ENCODE measurements around the gene RAB15. TPM values are rescaled to one million over a fixed set of nuclear protein-coding genes. Genes with fewer than 3 reads are reported as not detected.

RAB15 gene
- total RNA-seq, 6 donors from 2014 or later, result 16.8 to 39.8 (median 22.8) TPM

DNA sequence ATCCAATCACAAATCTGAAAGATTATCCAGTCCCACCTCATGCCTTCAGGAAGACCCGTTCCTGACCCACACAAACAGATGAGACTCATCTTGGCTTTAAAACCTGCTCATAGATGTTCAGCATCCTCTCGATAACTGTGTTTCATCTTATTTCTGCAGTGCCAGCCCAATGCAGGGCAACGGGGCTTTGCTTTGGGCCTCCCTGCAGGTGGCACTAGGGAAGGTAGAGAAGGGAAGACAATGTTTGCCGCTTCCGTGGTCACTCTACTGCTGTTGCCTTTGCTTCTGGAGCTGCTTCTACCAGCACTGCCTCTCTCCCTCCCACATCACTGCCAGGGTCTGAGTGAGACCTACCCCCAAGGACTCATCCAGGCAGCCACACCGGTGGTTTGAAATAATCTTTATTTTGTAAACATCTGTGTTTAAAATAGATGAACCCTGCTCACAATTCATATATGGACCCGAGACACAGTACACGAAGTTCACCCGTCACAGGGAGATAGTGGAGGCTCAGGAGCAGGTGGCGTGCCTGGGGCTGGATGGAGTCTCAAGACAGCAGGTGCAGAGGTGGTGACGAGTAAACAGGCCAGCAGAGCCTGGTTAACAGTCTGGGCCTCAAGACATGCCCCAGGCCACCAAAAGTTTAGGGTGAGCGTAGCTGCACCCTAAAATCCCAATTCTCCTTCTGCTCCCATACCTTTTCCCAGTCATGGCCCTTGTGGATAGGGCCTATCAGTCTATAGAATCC, 26.5 kb downstream of the RAB15 start:
- H3K9me3 ChIP-seq, result no peaks in the 10 kb centered on the region
- ATAC-seq (ENCODE audit: low FRiP score in 2 of 2) (no peak), DNase-seq (no peak)
- no peak overlapping the region for H3K27ac ChIP-seq
- H3K4me3 ChIP-seq, result no peak overlapping the region
- peaks cover 0 to 32% (median 18%) of the 10 kb centered on the region in 4 donors for H3K36me3 ChIP-seq
- H3K4me1 ChIP-seq, result peaks cover 0 to 4% (median 2%) of the 10 kb centered on the region in 4 donors
- 96 to 98% methylated on average over 12 of the region's 12 CpGs for WGBS, 2 donors
- TF ChIP-seq, protein P1, sequence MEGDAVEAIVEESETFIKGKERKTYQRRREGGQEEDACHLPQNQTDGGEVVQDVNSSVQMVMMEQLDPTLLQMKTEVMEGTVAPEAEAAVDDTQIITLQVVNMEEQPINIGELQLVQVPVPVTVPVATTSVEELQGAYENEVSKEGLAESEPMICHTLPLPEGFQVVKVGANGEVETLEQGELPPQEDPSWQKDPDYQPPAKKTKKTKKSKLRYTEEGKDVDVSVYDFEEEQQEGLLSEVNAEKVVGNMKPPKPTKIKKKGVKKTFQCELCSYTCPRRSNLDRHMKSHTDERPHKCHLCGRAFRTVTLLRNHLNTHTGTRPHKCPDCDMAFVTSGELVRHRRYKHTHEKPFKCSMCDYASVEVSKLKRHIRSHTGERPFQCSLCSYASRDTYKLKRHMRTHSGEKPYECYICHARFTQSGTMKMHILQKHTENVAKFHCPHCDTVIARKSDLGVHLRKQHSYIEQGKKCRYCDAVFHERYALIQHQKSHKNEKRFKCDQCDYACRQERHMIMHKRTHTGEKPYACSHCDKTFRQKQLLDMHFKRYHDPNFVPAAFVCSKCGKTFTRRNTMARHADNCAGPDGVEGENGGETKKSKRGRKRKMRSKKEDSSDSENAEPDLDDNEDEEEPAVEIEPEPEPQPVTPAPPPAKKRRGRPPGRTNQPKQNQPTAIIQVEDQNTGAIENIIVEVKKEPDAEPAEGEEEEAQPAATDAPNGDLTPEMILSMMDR (IDR thresholded peaks at IDR 0.05), result no peak
- TF ChIP-seq POLR2AphosphoS5 (IDR thresholded peaks at IDR 0.05) (no peak), EP300 (IDR thresholded peaks at IDR 0.05) (no peak), POLR2A (IDR thresholded peaks at IDR 0.05) (no peak)
- H3K27me3 ChIP-seq, result no peaks in the 10 kb centered on the region

DNA sequence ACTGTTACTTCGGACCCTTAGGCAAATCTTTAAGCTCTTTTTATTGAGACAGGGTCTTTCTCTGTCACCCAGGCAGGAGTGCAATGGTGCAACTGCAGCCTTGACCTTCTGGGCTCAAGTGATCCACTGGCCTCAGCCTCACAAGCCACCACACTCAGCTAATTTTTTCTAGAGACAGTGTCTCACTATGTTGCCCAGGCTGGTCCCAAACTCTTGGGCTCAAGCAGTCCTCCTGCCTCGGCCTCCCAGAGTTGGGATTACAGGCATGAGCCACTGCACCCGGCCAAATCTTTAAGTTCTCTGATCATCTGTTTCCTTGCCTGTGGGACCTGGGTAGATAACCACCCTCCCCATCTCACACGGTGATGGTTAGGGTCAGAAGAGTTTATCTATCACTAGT, 27.3 kb downstream of the RAB15 start:
- no peaks in the 10 kb centered on the region for H3K9me3 ChIP-seq
- 98 to 99% methylated on average over 4 of the region's 4 CpGs for whole genome bisulfite sequencing, 2 donors
- no peak overlapping the region for H3K27ac ChIP-seq
- H3K36me3 ChIP-seq, result peaks cover 0 to 33% (median 16%) of the 10 kb centered on the region in 4 donors
- H3K27me3 ChIP-seq, result no peaks in the 10 kb centered on the region
- ATAC-seq (ENCODE audit: low FRiP score in 2 of 2) (no peak), DNase-seq (no peak)
- TF ChIP-seq POLR2AphosphoS5 (IDR thresholded peaks at IDR 0.05) (no peak), POLR2A (IDR thresholded peaks at IDR 0.05) (no peak), EP300 (IDR thresholded peaks at IDR 0.05) (no peak)
- TF ChIP-seq, protein P1 (IDR thresholded peaks at IDR 0.05), result no peak
- H3K4me3 ChIP-seq, result no peak overlapping the region
- H3K4me1 ChIP-seq, result peaks cover 0 to 4% (median 2%) of the 10 kb centered on the region in 4 donors

DNA sequence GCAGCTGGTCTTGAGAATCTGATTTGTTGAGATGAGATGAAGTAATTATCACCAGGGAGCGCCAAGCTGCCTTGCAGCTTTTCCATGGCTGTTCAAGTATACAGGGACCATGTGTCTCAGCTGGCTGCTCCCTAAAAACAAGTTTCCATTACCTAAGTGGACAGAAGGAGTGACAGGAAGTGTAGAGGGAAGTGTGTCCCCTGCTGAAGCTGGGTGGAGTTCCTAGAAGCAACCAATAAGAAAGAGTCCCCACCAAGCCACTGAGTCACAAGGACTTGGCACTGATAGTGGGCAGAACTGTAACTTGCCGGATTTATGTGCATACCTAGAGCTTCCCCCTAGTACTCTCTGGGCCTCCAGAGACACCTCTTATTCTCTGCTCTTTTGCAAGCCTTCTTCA, 28.1 kb downstream of the RAB15 start:
- Histone ChIP-seq H3K27me3 (no peaks in the 10 kb centered on the region), H3K27ac (no peak overlapping the region), H3K36me3 (peaks cover 0 to 37% (median 21%) of the 10 kb centered on the region in 4 donors), H3K4me1 (peaks cover 0 to 4% (median 2%) of the 10 kb centered on the region in 4 donors), H3K4me3 (no peak overlapping the region), H3K9me3 (no peaks in the 10 kb centered on the region)
- TF ChIP-seq, protein P1 (IDR thresholded peaks at IDR 0.05), result no peak
- no peak for TF ChIP-seq EP300 (IDR thresholded peaks at IDR 0.05)
- TF ChIP-seq POLR2AphosphoS5 (IDR thresholded peaks at IDR 0.05), result no peak
- no peak for TF ChIP-seq POLR2A (IDR thresholded peaks at IDR 0.05)
- ATAC-seq (ENCODE audit: low FRiP score in 2 of 2), result no peak
- 76 to 93% methylated on average over 2 of the region's 2 CpGs for WGBS, 2 donors
- DNase-seq, result no peak

DNA sequence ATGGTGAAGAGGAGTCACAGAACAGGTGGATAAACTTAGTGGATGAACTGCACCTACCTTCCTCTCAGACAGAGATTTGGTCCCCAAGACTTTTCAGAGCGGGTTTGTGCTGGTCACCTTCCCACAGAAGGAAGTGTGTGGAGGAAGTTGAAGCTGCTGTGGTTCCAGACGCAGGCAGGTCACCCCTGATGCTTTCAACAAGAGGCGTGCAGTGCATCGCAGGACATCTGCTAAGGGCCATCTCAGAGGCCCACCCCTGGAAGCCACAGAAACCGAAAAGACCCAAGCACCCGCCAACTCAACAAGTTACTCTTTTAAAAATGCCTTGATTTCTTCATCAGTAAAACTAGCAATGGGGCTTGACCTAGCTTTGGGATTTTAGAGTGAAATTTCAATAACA, 28.6 kb downstream of the RAB15 start:
- Histone ChIP-seq H3K27ac (no peak overlapping the region), H3K4me1 (peaks cover 0 to 4% (median 2%) of the 10 kb centered on the region in 4 donors), H3K27me3 (no peaks in the 10 kb centered on the region), H3K9me3 (no peaks in the 10 kb centered on the region), H3K4me3 (no peak overlapping the region), H3K36me3 (peaks cover 0 to 32% (median 20%) of the 10 kb centered on the region in 4 donors)
- no peak for ATAC-seq (ENCODE audit: low FRiP score in 2 of 2)
- no peak for TF ChIP-seq EP300 (IDR thresholded peaks at IDR 0.05)
- TF ChIP-seq POLR2A (IDR thresholded peaks at IDR 0.05), result no peak
- TF ChIP-seq, protein P1 (IDR thresholded peaks at IDR 0.05), result no peak
- TF ChIP-seq POLR2AphosphoS5 (IDR thresholded peaks at IDR 0.05), result no peak
- 56 to 64% methylated on average over 6 of the region's 6 CpGs for WGBS, 2 donors
- no peak for DNase-seq
